Uterus (tissue), 4 donors: Measurements from ENCODE around the gene CEACAM5. TPM values are rescaled to one million over a fixed set of nuclear protein-coding genes. Genes with fewer than 3 reads are reported as not detected.

Experiments
- DNase-seq, 2 donors: peaks; one replicate each; pipeline ENCODE4 v3.0.0-alpha.2; 2019 to 2020
- H3K27ac ChIP-seq, 2 donors: fragments of 200-600 bp; sonication (generic); 1 replicate in 1 of 2; 2 replicates in 1 of 2; pipeline ENCODE4 v1.5.1; 2016 to 2018
- H3K27me3 ChIP-seq, 2 donors: fragments of 200-600 bp; sonication (generic); one replicate each; pipeline ENCODE4 v1.5.1; 2018 to 2019; ENCODE audit warnings: control low read depth in 1 of 2
- H3K36me3 ChIP-seq, 2 donors: fragments of 200-600 bp; sonication (generic); one replicate each; pipeline ENCODE4 v1.5.1; 2019; ENCODE audit warnings: control low read depth in 1 of 2
- H3K4me1 ChIP-seq, 2 donors: fragments of 200-600 bp; sonication (generic); one replicate each; pipeline ENCODE4 v1.5.1; 2018 to 2019; ENCODE audit warnings: control low read depth in 1 of 2
- H3K4me3 ChIP-seq, 2 donors: fragments of 200-600 bp; sonication (generic); 1 replicate in 1 of 2; 2 replicates in 1 of 2; pipeline ENCODE4 v1.5.1; 2018 to 2019; ENCODE audit warnings: mild to moderate bottlenecking in 1 of 2
- H3K9me3 ChIP-seq, 2 donors: fragments of 200-600 bp; sonication (generic); one replicate each; pipeline ENCODE4 v1.5.1; 2019; ENCODE audit warnings: control low read depth in 1 of 2
- CTCF ChIP-seq, 4 experiments: fragments of 200-600 bp in 2 of 4; fragments of 450-650 bp in 2 of 4; sonication (generic) in 2 of 4; IDR thresholded peaks; one replicate each; pipeline ENCODE4 v1.5.1; 2016 to 2019; ENCODE audit warnings: antibody characterized with exemption in 4 of 4, mild to moderate bottlenecking in 2 of 4, moderate library complexity in 1 of 4
- POLR2A ChIP-seq, 2 donors: fragments of 450-650 bp; IDR thresholded peaks; one replicate each; pipeline ENCODE4 v1.6.1; 2016; ENCODE audit warnings: antibody characterized with exemption in 2 of 2, mild to moderate bottlenecking in 1 of 2, moderate library complexity in 1 of 2
- intact Hi-C: fragments of 100-400 bp; cut with DNase I; formaldehyde crosslinking; loops from one replicate; pipeline ENCODE4 v1.15.1; 2023; ENCODE audit warnings: low total_unique reads
- total RNA-seq, 4 donors: library from RNA; depleted of rRNA in 3 of 4; stranded (reverse); fragments of >200 nt in 3 of 4; gene quantifications; one replicate each; pipeline versions ENCODE4 v1.1.0 to v1.2.4, GENCODE V29; 2014 to 2023
- donor health status: DM: yes; HTN: yes; CAD: no.

The CEACAM5 gene
- total RNA-seq, 4 donors from 2014 or later, result 0.29 to 0.51 TPM; not detected in 2

GRCh38 chr19:41682437-41682836 lies 26.0 kb upstream of the CEACAM5 start:
- intact Hi-C loops, result no loop called here
- no peaks in the 10 kb centered on the region for H3K4me1 ChIP-seq
- no peaks in the 10 kb centered on the region for H3K9me3 ChIP-seq
- no peak overlapping the region for H3K4me3 ChIP-seq
- no peaks in the 10 kb centered on the region for H3K36me3 ChIP-seq
- DNase-seq, result no peak
- TF ChIP-seq POLR2A (IDR thresholded peaks at IDR 0.05) (no peak), CTCF (IDR thresholded peaks at IDR 0.05) (no peak)
- H3K27ac ChIP-seq, result no peak overlapping the region
- no peaks in the 10 kb centered on the region for H3K27me3 ChIP-seq

GRCh38 chr19:41687419-41687818 lies 21.0 kb upstream of the CEACAM5 start:
- TF ChIP-seq CTCF (IDR thresholded peaks at IDR 0.05) (no peak), POLR2A (IDR thresholded peaks at IDR 0.05) (no peak)
- Histone ChIP-seq H3K27ac (no peak overlapping the region), H3K27me3 (no peaks in the 10 kb centered on the region), H3K4me1 (no peaks in the 10 kb centered on the region), H3K36me3 (no peaks in the 10 kb centered on the region), H3K9me3 (no peaks in the 10 kb centered on the region), H3K4me3 (no peak overlapping the region)
- intact Hi-C loops, result no loop called here
- DNase-seq, result no peak

GRCh38 chr19:41688098-41688497 lies 20.3 kb upstream of the CEACAM5 start, which contains the start of gene CEACAM7:
CEACAM7 (minus strand) TSS chr19:41688270; CDS start chr19:41688165, 105 bp downstream.
- intact Hi-C loops, result no loop called here
- Histone ChIP-seq H3K4me1 (no peaks in the 10 kb centered on the region), H3K36me3 (no peaks in the 10 kb centered on the region), H3K27ac (no peak within 1 kb of the TSS), H3K27me3 (no peaks in the 10 kb centered on the region), H3K9me3 (no peaks in the 10 kb centered on the region), H3K4me3 (no peak within 1 kb of the TSS)
- DNase-seq, result no peak
- TF ChIP-seq CTCF (IDR thresholded peaks at IDR 0.05) (no peak), POLR2A (IDR thresholded peaks at IDR 0.05) (no peak)

GRCh38 chr19:41688687-41689086 lies 19.7 kb upstream of the CEACAM5 start:
- no peak for TF ChIP-seq CTCF (IDR thresholded peaks at IDR 0.05)
- no peak for TF ChIP-seq POLR2A (IDR thresholded peaks at IDR 0.05)
- Histone ChIP-seq H3K4me3 (no peak overlapping the region), H3K27ac (no peak overlapping the region), H3K36me3 (no peaks in the 10 kb centered on the region), H3K4me1 (no peaks in the 10 kb centered on the region), H3K9me3 (no peaks in the 10 kb centered on the region), H3K27me3 (no peaks in the 10 kb centered on the region)
- no peak for DNase-seq
- intact Hi-C loops, result no loop called here

- Histone ChIP-seq H3K4me3 (no peak overlapping the region), H3K4me1 (no peaks in the 10 kb centered on the region), H3K27ac (no peak overlapping the region), H3K27me3 (no peaks in the 10 kb centered on the region), H3K36me3 (no peaks in the 10 kb centered on the region), H3K9me3 (no peaks in the 10 kb centered on the region)
- intact Hi-C loops, result no loop called here
- no peak for DNase-seq
- TF ChIP-seq CTCF (IDR thresholded peaks at IDR 0.05), result no peak
- TF ChIP-seq POLR2A (IDR thresholded peaks at IDR 0.05), result no peak
Measured at GRCh38 chr19:41689993-41690800, 18.2 kb upstream of the CEACAM5 start.
